HG03378 (cell line): ENCODE data around the gene TNRC6A.
"Not testable (repeated sequence)": the region's sequence is repeated elsewhere in the genome, so short reads cannot be mapped to it uniquely, and the experiment has no call there.

ENCODE experiments used
- ATAC-seq: cut with Tn5 transposase; IDR thresholded peaks from one replicate; pipeline ENCODE4 v1.9.1; 2021; ENCODE audit warnings: mild to moderate bottlenecking, moderate library complexity; ENCODE audit not compliant: unreplicated experiment

Gene TNRC6A

DNA sequence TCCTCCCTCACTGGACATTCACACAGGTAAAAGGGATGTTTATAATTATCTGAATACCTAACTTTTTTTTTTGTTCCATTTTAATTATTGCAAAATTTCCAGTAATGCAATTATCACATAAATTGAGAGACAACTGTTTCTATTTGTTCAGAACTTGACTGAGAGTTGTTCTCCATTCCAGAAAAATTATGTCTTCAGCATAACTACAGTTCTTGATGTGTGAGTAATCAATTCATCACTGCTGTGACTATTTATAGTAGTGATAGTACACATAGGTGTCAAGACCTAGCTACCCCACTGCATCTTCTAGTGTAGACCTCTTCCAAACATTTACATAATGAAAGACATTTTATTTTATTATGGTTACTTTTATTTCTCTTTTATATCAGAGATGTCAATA, 5.8 kb upstream of the TNRC6A start:
- no peak for ATAC-seq

DNA sequence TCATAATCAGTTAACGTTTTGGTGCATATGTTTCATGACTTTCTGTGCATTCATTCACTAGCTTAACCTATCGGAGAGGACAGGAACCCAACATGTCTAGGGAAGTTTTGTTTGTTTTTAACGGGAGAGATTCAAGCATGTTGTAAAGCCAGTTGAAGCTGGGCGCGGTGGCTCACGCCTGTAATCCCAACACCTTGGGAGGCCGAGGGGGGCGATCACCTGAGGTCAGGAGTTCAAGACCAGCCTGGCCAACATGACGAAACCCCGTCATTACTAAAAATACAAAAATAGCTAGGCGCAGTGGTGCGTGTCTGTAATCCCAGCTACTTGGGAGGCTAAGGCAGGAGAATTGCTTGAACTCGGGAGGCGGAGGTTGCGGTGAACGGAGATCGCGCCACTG, 1.4 kb upstream of the TNRC6A start:
- no peak for ATAC-seq

DNA sequence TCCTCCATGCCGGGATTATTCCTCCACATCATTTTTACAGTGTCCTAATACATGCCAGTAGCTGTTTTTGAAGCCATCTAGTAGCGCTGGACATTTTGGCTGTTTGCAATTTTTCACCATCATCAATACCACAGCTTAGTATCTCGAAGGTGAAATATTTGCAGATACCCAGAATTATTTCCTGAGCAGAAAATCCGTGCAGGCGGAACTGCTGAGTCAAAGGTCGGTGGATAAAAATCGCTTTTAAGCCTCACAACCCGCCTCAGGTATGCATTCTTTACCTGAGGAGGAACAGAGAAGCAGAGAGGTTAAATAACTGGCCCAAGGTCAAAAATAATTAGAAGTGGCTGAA, 584 bp upstream of the TNRC6A start:
- ATAC-seq = no peak

DNA sequence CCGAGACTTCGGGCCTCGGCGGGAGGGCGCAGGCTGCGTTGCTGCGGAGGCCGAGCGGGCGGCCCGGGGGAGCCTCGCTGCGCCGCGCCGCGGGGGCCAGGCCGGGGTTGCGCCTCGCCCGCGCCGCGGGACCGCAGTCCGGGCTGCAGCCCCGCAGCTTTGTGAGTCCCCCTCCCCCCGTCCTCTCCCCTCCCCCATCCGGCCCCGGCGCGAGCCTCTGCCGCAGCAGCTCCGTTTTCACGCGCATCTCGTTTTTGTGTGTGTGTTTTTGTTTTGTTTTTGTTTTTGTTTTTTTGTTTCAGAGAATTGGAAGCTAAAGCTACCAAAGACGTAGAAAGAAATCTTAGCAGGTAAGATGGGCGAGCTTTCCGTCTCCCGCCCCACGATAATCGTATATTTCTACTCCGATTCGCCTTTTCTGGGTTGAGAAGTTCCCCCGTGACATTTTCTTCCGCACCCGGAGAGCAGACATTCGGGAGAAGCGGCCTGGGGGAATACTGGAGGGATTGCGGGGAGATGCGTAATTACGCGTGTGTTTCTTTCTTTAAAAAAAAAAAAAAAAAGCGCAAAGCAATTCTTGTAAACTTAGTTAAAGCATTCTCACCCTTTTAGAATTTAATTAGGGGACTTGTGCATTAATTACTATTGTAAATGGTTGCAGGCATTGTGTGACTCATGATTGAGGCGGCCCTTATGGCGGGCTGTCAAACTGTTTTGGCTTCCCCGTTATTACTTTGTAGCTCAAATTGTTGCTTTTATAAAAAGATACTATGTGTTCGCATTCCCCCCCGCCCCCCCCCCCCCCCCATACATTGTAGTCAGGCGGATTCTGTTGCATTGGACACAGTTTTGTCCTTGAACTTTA, 732 bp downstream of the TNRC6A start:
- ATAC-seq = no peak

DNA sequence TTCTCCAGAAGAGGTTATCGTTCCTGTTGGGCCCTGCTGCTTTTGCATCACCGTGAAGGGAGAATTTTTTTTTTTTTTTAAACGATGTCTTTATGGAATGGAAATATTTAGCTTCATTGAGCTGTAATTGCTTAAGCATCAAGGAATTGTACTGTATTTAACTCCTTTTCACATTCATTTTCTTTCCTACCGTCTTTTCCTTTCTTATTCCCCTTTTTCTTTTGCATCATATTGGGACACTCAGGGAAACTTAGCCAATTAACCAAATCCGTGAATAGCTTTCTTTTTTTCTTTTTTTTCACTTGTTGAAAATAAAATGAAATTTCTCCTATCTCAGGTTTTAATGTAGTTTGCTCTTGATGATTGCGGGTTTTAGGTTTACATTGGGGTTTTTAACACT, 1.5 kb downstream of the TNRC6A start:
- ATAC-seq = no peak

DNA sequence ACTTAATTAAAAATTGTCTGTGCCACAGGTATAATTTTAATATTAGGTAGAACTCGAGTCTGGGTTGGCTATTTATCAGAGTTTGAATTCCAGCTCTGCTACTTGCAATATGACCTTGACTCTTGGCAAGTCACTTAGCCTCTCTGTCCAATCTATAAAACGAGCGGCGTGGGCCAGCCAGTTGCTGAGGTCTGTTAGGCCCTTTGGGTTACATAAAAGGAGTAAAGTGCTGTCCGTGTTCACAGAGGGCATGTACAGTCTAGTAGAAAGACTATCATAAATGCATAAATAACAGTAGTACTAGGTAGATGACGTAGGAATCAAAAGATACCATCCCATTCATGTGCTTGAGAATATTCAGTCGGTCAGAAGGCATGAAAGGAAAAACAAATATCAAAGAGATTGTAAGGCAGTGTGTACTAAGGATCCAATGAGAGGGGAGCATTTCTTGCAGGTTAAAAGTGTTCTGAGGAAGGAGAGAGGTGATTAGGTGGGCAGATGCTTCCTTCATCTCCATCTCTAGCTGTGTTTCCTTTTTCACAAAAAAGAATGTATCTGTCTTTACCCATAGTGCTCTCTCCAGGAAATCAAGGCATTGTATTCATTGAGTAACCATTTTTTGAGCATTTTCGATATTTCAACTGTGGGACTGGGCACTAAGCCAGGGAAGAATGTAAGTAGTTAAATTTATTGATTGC, 2.4 kb downstream of the TNRC6A start:
- no peak for ATAC-seq

DNA sequence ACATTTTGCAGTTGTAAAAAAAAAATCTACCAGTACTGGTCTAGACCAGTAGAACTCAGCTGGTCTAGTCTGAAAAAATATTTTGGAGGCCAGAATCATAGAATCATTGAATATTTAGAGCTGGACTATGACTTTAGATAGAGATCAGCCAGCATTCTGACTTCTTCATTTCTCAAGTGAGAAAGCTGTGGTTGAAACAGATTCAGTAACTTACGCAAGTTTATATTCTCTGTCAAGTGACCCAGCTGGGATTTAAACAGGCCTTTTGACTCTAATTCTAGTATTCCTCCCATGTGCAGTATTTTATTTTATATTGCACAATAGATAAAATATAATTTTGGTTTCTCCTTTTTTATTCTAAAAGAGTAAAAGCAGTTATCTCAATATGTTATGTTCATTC, 4.9 kb downstream of the TNRC6A start:
- no peak for ATAC-seq

DNA sequence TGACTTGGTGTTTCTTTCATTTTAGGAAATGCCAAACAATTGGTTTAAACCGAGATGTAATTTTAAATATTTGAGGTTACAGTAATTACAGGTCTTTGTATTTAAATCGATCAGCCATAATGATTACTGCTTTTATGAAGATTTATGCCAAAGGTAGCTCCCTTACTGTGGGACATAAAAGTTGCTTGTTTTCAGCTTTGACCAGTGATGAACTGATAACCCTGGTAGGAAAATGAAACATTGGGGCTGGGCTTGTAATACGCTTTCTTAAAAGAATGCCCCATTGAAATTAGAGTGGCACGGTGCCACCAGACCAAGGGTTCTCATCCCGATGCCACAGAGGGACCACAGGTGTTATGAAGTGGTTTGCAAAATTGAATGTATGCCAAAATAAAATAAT, 7.3 kb downstream of the TNRC6A start:
- ATAC-seq = no peak

DNA sequence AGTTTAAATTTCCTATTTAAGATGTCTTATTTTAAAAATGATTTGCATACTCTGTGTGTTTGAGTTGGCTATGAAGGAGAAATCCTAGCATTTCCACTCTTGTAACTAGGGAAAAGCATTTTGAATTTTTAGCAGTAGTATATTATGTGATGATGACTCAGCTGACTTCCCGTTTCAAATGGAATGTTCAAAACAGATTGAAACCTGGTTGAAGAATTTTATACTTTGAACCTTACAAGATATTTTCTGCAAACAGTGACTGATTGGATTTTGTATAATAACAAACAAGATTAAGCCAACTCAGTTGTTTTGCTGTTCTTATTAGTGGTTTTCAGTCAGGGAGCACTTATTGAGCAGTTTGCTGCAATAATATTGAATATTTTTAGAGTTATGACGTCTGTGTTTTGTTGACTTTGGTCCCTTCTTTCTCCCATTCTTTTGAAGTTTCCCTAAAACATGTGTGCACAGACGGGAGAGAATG, 8.0 kb downstream of the TNRC6A start:
- no peak for ATAC-seq

DNA sequence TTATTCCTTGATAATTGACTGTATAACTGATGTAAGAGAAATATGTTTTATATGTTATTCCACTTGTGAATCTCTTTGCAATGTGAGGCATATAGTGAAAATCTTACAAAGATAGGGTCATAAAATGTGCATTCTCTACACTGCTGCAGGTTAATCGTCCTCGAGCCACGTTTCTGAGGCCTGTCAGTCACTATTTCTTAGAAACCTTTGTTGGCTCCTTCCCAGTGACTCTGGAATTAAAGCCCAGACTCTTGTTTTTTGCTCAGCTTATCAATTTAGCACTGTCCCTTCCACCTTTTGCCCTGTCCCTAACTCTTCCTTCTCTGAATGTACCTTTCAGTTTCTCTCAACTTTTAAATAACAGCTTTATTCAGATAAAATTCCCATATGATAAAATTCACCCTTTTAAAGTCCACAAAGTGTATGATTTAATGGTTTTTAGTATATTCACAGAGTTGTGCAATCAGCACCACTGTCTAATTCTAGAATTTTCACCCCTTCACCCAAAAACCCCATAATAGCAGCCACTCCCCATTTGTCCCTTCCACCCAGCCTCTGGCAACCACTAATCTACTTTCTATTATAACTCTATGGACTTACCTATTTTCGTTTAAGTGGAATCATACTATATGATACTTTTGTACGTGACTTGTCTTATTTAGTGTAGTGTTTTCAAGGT, 8.6 kb downstream of the TNRC6A start:
- ATAC-seq = no peak

DNA sequence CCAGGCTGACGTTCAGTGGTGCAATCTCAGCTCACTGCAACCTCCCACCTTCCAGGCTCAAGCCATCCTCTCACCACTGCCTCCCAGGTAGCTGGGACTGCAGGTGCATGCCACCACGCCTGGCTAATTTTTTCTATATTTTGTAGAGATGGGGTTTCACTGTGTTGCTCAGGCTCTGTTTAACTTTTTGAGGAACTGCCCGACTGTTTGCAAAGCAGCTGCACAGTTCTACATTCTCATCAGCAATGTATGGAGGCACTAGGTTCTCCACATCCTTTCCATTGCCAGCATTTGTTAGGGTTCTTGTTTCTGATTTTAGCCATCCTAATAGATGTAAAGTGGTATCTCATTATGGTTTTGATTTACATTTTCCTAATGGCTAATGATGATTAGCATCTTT, 9.4 kb downstream of the TNRC6A start:
- no peak for ATAC-seq

DNA sequence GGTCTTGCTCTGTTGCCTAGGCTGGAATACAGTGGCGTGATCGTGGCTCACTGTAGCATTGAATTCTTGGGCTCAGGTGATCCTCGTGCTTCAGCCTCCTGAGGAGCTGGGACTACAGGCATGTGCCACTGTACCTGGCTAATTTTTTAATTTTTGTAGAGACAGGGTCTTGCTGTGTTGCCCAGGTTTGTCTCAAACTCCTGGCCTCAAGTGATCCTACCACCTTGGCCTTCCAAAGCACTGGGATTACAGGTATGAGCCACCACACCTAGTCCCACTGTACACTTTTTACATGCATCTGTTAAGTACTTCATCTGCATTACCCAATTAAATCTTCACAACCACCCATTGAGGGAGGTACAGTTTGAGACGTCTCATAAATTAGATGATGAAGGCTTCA, 12.4 kb downstream of the TNRC6A start:
- no peak for ATAC-seq

DNA sequence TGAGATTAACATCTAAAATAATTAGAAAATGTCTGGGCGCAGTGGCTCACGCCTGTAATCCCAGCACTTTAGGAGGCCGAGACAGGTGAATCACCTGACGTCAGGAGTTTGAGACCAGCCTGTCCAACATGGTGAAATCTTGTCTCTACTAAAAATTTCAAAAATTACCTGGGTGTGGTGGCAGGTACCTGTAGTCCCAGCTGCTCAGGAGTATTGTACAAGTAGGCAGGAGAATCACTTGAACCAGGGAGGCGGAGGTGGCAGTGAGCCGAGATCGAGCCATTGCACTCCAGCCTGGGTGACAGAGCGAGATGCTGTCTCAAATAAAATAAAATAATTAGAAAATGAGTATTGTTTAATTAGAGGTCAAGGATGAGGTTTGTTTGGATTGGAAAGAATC, 13.2 kb downstream of the TNRC6A start:
- ATAC-seq = not testable (repeated sequence)

DNA sequence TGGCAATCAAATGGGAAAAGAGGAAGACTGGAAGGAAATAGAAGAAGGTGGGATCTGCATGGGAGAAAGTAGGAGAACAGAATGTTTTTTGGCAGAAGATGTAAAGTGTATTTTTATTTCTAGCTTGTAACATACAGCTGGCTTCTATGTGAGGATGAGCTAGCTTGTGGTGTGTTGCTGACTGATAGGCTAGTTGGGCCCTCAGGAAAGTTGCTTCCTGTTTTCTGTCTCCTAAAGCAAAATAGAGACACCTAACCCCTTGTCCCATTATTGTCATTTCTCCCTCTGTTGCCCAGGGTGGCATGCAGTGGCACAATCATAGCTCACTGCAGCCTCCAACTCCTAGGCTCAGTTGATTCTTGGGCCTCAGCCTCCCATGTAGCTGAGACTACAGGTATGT, 15.9 kb downstream of the TNRC6A start:
- ATAC-seq = no peak

DNA sequence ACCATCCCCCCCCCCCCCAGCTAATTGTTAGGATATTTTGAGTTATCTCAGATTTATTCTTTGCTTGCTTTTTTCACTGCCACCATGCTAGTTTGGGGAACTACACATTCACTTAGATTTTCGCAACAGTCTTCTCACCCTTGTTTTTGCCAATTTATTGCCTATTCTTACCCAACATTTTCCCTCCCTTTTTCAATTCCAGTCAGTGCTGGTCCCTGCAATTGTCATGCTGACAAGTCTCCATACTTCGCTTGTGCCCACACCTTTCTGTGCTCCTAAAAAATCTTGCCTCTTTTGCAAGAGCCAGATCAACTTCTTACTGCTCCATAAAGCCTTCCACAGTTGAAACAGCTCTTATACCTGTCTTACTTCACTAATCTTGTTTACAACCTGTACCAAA, 16.3 kb downstream of the TNRC6A start:
- ATAC-seq = no peak

DNA sequence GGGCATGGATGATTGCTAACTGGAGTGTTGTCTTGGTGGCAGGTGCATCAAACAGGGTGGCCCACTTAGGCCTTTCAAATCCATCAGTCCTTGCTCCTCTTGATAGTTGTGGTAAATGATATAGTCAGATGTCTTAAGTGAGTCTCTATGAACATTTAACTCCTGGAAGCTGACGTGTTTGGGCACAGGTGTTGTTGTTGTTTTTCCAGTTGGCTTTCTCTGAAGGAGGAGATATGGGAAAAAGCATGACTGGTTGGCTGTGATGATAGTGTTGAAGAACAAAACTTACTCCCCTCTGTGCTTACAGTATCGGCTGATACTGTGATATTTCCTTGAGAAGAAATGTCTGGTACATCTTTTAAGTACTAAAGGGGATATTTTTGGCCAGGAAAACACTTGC, 18.0 kb downstream of the TNRC6A start:
- ATAC-seq = no peak

DNA sequence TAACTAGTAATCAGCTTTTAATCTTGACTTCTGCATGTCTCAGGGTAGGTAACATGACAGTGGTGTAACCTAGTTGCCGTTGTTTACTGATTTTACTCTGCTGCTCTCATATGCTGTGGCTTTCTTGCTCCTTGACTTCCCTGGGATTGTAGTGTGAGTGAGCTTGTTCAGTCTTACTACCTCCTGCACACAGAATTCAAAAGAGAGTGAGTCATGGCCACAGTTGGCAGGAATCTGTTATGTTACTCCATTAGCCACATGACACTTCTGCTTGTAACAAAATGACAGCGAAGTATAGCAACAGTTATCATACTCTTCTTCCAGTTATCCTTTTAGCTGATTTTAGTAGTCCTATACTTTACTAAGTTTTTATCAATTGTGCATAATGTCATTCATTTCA, 18.8 kb downstream of the TNRC6A start:
- ATAC-seq = no peak

DNA sequence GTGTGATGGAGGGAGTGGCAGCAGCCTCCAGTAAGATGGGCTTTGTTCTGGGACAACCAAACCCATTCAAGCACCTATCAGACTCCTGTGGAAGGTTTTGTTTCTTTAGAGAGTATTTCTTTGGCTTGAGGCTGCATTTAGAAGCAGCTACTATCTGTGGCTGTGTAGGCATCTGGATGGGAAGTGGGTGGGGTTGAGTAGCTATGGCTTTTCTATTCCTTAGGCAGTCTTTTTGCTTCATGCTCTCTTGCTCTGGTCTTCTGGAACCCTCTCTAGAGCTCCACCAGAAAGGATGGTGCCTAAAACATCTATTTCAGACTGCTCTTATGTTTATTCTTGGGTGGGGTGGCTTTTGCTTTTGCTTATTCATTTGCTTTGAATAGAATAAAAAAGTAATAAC, 19.9 kb downstream of the TNRC6A start:
- no peak for ATAC-seq

DNA sequence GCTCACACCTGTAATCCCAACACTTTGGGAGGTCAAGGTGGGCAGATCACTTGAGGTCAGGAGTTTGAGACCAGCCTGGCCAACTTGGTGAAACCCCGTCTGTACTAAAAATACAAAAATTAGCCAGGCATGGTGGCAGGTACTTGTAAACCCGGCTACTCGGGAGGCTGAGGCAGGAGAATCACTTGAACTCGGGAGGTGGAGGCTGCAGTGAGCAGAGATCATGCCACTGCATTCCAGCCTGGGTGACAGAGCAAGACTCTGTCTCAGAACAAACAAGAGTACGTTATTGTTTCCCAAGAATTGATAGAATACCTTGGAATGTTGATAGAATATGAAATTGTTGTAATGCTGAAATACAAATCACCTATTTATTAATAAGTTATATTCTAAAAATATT, 20.4 kb downstream of the TNRC6A start:
- ATAC-seq = not testable (repeated sequence)

DNA sequence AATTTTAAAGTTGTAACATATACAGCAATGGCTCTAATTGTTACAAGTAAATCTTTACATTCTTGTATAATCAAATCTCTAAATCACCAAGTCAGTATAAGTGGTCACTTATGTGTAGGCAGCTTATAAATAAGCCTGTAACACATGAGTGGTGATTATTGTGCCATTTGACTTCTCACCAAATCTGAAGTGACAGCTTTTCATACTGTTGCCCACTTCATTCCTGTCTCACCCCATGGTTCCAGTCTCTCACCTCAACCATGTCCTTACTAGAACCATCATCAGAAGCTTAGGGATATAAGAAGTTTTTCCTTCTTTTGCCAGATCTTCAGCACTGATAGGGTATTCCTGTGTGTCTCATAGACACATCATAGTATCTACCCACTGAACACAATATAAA, 23.5 kb downstream of the TNRC6A start:
- ATAC-seq = no peak

DNA sequence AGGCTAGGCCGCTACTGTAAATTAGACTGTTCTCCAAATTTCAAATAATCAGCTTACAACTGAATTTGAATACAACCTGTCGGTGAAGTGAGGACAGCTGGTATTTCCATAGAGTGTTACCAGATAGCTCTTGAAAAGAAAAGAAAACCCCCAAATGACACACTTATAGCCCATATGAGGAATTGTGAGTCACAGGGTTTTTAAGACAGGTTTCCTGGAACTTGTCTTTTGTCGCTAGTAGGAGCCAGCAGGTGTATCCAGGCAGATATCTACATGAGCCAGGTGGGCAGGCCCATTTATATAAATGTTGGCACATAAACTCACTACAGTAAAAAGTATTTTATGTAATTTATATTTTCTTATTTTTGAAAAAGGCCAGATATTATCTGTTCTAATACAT, 24.0 kb downstream of the TNRC6A start:
- no peak for ATAC-seq

DNA sequence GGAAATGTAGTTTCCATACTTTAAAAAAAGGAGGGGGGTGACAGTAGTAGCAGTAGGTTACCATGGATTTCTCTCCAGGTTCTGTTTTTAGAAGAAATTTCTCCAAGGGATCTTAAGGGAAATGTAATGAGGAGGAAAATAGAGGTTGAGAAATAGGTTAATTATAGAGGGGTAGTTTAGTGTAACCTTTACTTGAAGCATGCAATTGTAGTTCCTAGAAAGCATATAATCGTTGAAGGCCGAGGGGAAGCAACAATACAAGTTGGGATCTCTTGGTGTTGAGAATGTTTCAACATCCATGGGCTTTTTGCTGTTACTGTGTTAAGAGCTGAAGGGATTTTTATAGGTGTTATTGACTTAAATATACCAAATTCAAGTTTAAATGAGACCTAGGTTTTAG, 25.1 kb downstream of the TNRC6A start:
- no peak for ATAC-seq
